SK-N-MC (cell line): ENCODE data around the gene CFDP1.

ENCODE experiments used
- EZH2 ChIP-seq: fragments of 200-600 bp; sonication (generic); IDR thresholded peaks from one replicate; pipeline ENCODE4 v1.6.1; 2017; ENCODE audit warnings: antibody characterized with exemption
- POLR2AphosphoS5 ChIP-seq: IDR thresholded peaks from 2 replicates; pipeline ENCODE4 v1.6.1; 2012; ENCODE audit warnings: mild to moderate bottlenecking, low read depth, low read length, borderline replicate concordance

GRCh38 chr16:75462806-75463205, 29.5 kb upstream of the CFDP1 start:
- no peak for TF ChIP-seq EZH2
- no peak for TF ChIP-seq POLR2AphosphoS5
